WERI-Rb-1 (cell line): ENCODE measurements around the gene LRRIQ4.

Source experiments
- DNase-seq: peaks from one replicate; pipeline ENCODE4 v3.0.0-alpha.2; 2020
- H3K27ac ChIP-seq: fragments of 250-450 bp; sonication (Bioruptor Pico); 2 replicates; pipeline ENCODE4 v1.5.1; 2020; ENCODE audit warnings: mild to moderate bottlenecking, moderate library complexity
- H3K27me3 ChIP-seq: fragments of 250-450 bp; sonication (Bioruptor Pico); 2 replicates; pipeline ENCODE4 v1.5.1; 2021; ENCODE audit warnings: mild to moderate bottlenecking, low read depth, moderate library complexity; ENCODE audit not compliant: insufficient read depth, severe bottlenecking
- H3K36me3 ChIP-seq: fragments of 250-450 bp; sonication (Bioruptor Pico); 2 replicates; pipeline ENCODE4 v1.5.1; 2020; ENCODE audit warnings: mild to moderate bottlenecking, moderate library complexity
- H3K4me3 ChIP-seq: 2 replicates; pipeline ENCODE4 v1.5.1; 2011; ENCODE audit warnings: low read depth, mild to moderate bottlenecking, control low read depth, low read length
- H3K9me3 ChIP-seq: fragments of 250-450 bp; sonication (Bioruptor Pico); 2 replicates; pipeline ENCODE4 v1.5.1; 2021; ENCODE audit warnings: mild to moderate bottlenecking, moderate library complexity; ENCODE audit not compliant: severe bottlenecking
- TF ChIP-seq, protein P1 (sequence below): IDR thresholded peaks from 2 replicates; pipeline ENCODE4 v1.5.1; 2011; ENCODE audit warnings: low read depth, mild to moderate bottlenecking, control low read depth, inconsistent platforms, low read length

LRRIQ4 gene

DNA sequence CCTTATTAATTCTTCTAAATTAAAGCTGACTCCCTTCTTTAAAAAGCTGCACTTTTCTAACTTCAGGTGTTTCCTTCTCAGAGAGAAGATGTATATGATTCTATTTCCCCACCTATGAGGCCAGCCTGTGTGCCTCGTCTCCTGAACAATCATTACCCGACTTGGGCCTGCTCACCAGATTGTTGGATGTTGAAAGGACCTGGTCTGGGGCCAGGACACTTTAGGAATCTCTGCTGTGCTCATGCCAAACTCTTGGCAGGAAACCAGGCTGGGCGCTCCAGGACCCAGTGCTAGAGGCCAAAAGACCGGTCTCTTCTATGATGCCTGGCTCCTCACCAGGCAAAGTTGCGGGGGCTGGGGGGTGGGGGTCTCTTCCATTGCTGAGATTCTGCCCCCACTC lies 74.0 kb downstream of the LRRIQ4 start:
- Histone ChIP-seq H3K27me3 (no peaks in the 10 kb centered on the region), H3K4me3 (no peak overlapping the region), H3K36me3 (no peaks in the 10 kb centered on the region), H3K9me3 (no peaks in the 10 kb centered on the region), H3K27ac (no peak overlapping the region)
- TF ChIP-seq, protein P1, sequence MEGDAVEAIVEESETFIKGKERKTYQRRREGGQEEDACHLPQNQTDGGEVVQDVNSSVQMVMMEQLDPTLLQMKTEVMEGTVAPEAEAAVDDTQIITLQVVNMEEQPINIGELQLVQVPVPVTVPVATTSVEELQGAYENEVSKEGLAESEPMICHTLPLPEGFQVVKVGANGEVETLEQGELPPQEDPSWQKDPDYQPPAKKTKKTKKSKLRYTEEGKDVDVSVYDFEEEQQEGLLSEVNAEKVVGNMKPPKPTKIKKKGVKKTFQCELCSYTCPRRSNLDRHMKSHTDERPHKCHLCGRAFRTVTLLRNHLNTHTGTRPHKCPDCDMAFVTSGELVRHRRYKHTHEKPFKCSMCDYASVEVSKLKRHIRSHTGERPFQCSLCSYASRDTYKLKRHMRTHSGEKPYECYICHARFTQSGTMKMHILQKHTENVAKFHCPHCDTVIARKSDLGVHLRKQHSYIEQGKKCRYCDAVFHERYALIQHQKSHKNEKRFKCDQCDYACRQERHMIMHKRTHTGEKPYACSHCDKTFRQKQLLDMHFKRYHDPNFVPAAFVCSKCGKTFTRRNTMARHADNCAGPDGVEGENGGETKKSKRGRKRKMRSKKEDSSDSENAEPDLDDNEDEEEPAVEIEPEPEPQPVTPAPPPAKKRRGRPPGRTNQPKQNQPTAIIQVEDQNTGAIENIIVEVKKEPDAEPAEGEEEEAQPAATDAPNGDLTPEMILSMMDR: no peak
- no peak for DNase-seq
